NCI-H748 treated with DMSO at 0.1 percent for 48 hours (cell line): ENCODE data around the gene ARHGAP33.

ENCODE experiments used
- DNase-seq: peaks from one replicate; lab custom pipeline; 2025; lab: John Stamatoyannopoulos, UW

Gene ARHGAP33

DNA sequence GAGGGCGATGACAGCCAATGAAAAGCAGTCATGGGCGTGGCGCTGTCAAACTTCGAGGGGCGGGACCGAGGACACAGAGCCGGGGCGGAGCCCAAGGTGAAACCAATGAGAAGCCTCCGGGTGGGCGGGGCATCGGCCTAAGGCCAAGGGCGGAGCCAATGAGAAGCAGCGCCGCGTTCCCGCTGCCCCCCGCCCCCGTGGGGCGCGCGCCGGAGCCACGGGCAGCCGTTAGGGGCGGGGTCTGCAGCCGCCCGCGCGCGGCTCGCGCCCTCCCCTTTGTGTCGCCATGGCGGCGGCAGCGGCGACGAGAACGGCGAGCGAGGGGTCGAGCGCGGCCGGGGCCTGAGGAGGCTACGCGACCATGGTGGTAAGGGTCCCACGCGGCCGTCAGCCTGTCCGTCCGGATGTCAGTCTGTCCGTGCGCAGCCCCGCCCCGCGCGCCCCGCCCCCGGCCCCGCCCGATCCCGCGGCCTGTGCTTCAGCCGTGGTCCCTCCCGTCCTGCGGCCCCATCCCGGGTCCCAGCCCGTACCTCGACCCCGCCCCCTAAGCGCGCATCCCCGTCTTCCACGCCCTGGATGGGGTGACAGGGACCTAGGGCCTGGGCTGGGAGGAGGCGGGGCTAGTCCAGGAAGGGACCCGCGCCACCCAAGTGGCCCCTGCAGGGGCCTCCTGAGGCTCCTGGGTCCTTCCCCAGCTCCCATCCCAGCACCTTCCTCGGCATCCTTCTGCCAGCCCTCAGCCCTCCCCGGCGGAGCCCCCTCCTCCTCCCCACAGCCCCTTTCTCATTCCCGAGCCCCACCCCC lies at the start of gene ARHGAP33:
Gene ARHGAP33 (plus strand): TSS at position 267 of the 804 bp plus-strand sequence. CDS start 95 bp downstream, at position 362.
- peak; percentile 99 for DNase-seq

GRCh38 chr19:35727053-35727955 lies 48.1 kb upstream of the ARHGAP33 start:
- no peak for DNase-seq

GRCh38 chr19:35727956-35728706 lies 47.2 kb upstream of the ARHGAP33 start:
- DNase-seq, result no peak

DNA sequence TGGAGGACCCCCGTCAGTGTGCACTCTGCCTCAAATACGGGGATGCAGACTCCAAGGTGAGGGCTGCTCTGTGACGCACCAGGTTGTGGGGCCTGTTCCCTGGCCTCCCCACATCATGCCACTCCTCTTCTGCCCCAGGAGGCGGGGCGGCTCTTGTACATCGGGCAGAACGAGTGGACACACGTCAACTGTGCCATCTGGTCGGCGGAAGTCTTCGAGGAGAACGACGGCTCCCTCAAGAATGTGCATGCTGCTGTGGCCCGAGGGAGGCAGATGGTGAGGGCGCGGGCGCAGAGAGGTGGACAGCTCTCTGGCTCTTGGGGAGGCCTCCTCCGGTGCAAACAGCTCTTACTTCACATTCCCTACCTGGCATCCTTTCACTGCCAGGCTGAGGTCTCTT lies 46.3 kb upstream of the ARHGAP33 start:
- DNase-seq, result no peak

DNA sequence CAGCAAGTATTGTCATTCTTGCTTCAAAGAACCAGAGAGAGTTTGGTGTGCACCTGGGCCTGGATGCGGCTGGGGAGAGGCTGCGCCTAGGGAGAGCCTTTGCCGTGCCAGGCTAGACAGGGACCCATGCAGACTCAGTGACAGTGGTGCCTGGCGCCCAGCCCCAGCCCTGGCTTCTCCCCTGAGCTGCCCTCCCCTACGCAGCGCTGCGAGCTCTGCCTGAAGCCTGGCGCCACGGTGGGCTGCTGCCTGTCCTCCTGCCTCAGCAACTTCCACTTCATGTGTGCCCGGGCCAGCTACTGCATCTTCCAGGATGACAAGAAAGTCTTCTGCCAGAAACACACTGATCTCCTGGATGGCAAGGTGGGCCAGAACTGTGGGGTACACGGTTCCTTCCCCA lies 45.6 kb upstream of the ARHGAP33 start:
- no peak for DNase-seq

- DNase-seq, result no peak
Measured at GRCh38 chr19:35730326-35730725, 45.0 kb upstream of the ARHGAP33 start.

DNA sequence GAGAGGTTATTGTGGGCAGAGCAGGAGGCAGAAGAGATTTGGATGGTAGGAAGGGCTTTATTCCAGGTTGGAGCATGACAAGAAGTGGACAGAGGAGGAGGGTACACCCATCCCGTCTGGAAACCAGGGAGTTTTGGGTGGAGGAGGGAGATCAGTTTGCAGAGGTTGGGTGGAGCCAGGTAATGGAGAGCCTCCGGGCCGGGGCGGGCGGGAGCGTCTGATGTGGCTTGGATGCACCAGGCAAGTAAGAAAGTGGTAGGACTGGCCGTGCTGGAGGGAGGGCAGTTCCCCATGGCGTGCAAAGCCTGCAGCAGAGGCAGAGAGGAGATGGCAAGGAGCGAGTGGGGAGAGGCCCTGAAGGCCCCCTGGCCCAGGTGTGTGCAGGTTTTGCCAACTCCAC lies 44.0 kb upstream of the ARHGAP33 start:
- DNase-seq, result no peak

GRCh38 chr19:35731779-35732405 lies 43.5 kb upstream of the ARHGAP33 start:
- DNase-seq, result no peak

GRCh38 chr19:35732540-35733179 lies 42.7 kb upstream of the ARHGAP33 start:
- DNase-seq, result no peak

DNA sequence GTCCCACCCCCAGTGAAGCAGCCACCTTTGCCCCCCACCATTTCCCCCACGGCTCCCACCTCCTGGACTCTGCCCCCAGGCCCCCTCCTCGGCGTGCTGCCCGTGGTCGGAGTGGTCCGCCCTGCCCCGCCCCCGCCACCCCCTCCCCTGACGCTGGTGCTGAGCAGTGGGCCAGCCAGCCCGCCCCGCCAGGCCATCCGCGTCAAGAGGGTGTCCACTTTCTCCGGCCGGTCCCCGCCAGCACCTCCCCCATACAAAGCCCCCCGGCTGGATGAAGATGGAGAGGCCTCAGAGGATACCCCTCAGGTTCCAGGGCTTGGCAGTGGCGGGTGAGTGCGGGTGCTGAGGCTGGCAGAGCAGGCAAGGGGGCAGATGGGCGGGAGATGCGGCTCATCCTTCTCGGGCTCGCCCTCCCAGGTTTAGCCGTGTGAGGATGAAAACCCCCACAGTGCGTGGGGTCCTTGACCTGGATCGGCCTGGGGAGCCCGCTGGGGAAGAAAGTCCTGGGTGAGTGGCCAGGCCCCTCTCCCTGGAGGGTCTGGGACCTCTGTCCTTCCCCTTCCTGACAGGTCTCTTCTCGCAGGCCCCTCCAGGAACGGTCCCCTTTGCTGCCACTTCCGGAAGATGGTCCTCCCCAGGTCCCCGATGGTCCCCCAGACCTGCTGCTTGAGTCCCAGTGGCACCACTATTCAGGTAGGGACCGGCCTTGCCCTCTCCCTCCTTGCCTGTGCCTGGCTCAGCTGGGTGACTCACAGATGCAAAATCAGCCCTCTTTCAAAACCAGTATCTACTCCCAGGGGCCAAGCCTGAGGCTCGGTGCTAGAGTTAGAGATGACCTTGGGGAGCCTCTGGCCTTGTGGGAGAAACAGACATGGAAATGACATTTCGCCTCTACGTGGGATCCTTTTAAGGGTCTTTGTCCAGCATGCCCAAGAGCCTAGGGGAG lies 41.9 kb upstream of the ARHGAP33 start:
- DNase-seq, result no peak

DNA sequence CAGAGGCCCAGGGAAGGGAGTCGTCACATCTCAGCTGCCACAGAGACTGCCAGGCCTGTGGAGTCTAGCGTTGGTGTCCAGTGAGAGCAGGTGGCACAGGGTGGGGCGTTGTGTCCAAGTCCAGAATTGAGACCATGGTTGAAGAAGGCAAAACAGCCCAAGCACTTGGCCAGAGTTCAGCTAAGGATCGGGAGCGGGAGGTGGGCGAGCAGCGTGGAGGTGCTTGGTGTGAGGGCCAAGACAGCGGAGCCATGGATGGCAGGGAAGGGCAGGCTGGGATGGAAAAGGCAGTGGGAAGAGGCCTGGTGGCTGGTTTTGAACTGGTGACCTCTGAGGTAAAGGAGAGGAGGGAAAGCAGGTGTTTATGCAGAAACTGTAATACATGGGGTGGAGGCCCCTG lies 41.1 kb upstream of the ARHGAP33 start:
- DNase-seq, result no peak

DNA sequence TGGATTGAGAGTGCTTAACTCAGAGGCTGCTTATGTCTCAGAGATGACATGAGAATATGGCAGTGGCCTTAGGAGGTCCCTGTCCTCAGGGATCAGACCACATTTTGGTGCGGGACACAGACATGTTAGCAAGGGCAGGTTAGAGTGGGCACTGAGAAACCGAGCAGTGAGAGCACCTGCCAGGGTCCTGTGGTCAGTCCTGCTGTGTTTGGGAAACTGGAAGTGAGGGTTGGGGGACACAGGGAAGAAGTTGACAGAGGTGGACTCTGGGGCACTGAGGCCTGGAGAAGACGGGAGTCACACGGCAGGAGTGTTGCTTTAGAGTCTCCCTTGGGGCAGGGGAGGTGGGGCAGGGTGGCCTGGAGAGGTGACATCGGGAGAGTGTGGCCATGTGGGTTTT lies 40.5 kb upstream of the ARHGAP33 start:
- no peak for DNase-seq

DNA sequence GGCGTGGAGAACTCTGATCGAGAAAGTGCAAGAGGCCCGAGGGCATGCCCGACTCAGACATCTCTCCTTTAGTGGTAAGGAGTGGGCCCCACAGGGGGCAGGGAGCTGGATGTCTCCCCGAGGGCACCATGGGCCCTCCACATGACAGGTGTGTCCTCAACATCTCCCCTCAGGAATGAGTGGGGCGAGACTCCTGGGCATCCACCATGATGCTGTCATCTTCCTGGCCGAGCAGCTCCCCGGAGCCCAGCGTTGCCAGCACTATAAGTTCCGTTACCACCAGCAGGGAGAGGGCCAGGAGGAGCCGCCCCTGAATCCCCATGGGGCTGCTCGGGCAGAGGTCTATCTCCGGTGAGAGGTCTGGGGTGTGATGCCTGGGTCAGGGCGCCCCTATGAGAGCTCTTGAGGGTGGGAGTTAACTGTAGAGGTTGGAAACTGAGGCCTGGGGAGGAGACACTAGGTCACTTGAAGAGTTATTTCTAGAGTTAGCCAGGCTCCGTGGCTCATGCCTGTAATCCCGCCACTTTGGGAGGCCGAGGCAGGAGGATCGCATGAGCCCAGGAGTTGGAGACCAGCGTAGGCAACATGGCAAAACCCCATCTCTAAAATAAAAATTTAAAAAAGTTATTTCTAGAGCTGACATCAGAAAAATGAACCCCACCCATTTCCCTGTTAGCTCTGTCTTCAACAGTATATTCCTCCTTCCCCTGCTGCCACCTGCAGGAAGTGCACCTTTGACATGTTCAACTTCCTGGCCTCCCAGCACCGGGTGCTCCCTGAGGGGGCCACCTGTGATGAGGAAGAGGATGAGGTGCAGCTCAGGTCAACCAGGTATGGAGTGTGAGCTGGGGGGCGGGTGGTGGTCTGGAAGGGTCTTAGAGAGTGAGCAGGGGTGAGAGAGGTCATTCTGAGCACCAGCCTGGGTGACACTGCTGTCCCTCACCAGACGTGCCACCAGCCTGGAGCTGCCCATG lies 38.2 kb upstream of the ARHGAP33 start:
- DNase-seq, result no peak

DNA sequence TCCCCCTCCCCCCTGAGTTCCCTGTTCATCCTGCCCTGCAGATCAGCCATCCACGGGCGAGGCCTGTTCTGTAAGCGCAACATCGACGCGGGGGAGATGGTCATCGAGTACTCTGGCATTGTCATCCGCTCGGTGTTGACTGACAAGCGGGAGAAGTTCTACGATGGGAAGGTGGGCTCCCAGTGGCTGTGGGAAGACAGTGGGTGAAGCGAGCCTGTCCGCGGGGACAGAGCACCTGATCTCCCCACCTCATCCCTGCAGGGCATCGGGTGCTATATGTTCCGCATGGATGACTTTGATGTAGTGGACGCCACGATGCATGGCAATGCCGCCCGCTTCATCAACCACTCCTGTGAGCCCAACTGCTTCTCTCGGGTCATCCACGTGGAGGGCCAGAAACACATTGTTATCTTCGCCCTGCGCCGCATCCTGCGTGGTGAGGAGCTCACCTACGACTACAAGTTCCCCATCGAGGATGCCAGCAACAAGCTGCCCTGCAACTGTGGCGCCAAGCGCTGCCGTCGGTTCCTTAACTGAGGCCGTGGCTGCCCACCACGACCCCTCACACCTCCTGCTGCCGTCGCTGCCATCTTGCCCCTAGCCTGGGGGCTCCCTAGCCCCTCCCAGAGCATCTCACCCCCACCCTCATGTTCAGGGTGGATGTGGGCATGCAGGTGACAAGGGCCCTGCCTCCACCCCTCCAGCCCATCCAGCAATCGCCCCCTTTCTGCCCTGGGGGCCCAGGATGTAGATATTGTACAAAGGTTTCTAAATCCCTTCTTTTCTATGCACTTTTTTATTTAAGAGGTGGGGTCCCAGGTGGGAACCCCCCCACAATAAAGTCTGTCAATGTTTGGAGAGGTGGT lies 37.1 kb upstream of the ARHGAP33 start:
- no peak for DNase-seq

- no peak for DNase-seq
Measured at GRCh38 chr19:35738887-35739229, 36.5 kb upstream of the ARHGAP33 start.

DNA sequence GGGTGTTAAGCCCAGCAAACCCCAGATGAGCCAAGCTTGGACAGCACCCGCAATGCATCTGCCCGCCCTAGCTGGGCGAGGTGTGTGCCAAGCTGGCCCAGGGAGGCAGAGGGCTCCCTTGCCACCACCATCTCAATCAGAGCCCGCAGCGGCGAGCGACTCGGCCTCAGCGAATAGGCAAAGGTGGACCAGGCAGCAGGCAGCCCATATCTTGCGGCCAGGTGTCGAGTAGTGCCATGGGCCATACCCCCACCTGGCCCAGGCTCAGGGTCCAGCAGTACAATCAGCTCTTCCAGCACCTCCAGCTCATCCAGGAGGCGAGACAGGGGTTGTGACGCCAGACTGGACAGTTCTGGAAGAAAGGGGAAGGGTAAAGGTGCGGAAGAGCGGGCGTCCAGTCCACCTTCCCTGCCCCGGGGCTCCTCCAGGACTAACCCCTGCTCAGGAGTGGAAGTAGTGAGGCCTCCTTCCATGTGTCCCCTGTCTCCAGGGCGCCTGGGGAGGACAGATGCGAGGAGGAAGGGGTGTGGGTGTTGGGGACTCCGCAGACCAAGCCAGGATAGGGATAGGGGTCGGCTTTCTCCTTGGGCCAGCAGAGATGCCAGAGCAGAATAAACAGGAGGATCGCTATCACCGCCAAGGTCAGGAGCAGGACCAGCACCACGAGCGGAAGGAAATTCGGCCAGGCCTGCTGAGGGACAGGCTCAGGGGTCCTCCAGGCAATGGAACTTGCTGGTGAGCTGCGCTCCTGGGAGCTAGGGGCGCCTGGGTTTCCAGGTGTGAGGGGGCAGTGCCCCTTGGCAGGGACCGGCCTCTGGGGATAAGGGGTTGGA lies 35.9 kb upstream of the ARHGAP33 start:
- no peak for DNase-seq

GRCh38 chr19:35740108-35740422 lies 35.3 kb upstream of the ARHGAP33 start:
- no peak for DNase-seq
